Lung (tissue), 12 donors: ENCODE data around the gene ATP13A5. TPM values are rescaled to one million over a fixed set of nuclear protein-coding genes. Genes with fewer than 3 reads are reported as not detected.

Source experiments
- ATAC-seq: fragments of 200-7000 bp; cut with Tn5 transposase; one replicate; pipeline ENCODE4 v1.9.1; 2020; ENCODE audit warnings: moderate number of reproducible peaks; ENCODE audit not compliant: insufficient read depth, low FRiP score
- DNase-seq, 3 donors: peaks; one replicate each; pipeline ENCODE4 v3.0.0-alpha.2; 2013 to 2017
- H3K27ac ChIP-seq, 2 donors: one replicate each; pipeline ENCODE4 v1.5.1; 2013; ENCODE audit warnings: mild to moderate bottlenecking in 2 of 2, moderate library complexity in 2 of 2, control low read depth in 1 of 2, inconsistent platforms in 1 of 2, low read depth in 1 of 2, low read length in 1 of 2
- H3K27me3 ChIP-seq, 3 donors: one replicate each; pipeline ENCODE4 v1.5.1; 2013; ENCODE audit warnings: low read length in 2 of 3; ENCODE audit not compliant: control insufficient read depth in 3 of 3, insufficient read depth in 3 of 3
- H3K36me3 ChIP-seq, 4 donors: one replicate each; pipeline ENCODE4 v1.5.1; 2013; ENCODE audit warnings: low read length in 4 of 4, mild to moderate bottlenecking in 1 of 4, moderate library complexity in 1 of 4; ENCODE audit not compliant: control insufficient read depth in 4 of 4, insufficient read depth in 4 of 4
- H3K4me1 ChIP-seq, 5 donors: one replicate each; pipeline ENCODE4 v1.5.1; 2013; ENCODE audit warnings: low read length in 5 of 5, mild to moderate bottlenecking in 2 of 5, moderate library complexity in 1 of 5; ENCODE audit not compliant: control insufficient read depth in 5 of 5, insufficient read depth in 5 of 5
- H3K4me3 ChIP-seq: one replicate; pipeline ENCODE4 v1.5.1; 2013; ENCODE audit warnings: mild to moderate bottlenecking, control low read depth, moderate library complexity
- H3K9ac ChIP-seq, 2 donors: one replicate each; pipeline ENCODE4 v1.5.1; 2013; ENCODE audit warnings: low read length in 2 of 2, control low read depth in 1 of 2; ENCODE audit not compliant: insufficient read depth in 1 of 2
- H3K9me3 ChIP-seq, 4 donors: one replicate each; pipeline ENCODE4 v1.5.1; 2013; ENCODE audit warnings: low read length in 3 of 4, mild to moderate bottlenecking in 1 of 4, moderate library complexity in 1 of 4; ENCODE audit not compliant: control insufficient read depth in 4 of 4, insufficient read depth in 3 of 4
- CTCF ChIP-seq: IDR thresholded peaks from 2 replicates; pipeline ENCODE4 v1.5.1; 2012; ENCODE audit warnings: mild to moderate bottlenecking; ENCODE audit errors: control extremely low read depth, extremely low read depth
- WGBS, 2 donors: extraction: QIAGEN DNeasy Blood & Tissue Kit; methylation state at CpG; one replicate each; pipeline ENCODE4 v1.1.7; 2013; 5-methylcytosine and 5-hydroxymethylcytosine counted together
- polyA plus RNA-seq, 2 donors: library from polyadenylated mRNA; stranded (reverse); fragments of 200-250 nt; gene quantifications; one replicate each; pipeline ENCODE4 v1.2.1, GENCODE V29; 2013
- total RNA-seq, 2 donors: library from RNA; depleted of rRNA in 1 of 2; stranded (reverse); fragments of >200 nt in 1 of 2; gene quantifications; one replicate each; pipeline ENCODE4 v1.2.1, GENCODE V29; 2014 to 2021
- donor health status: control.
- donor health status: control.
- donor health status: Bipolar disorder and iron deficiency.
- donor health status: healthy.
- donor health status: DM: yes; HTN: yes; CAD: no.

ATP13A5 gene
- total and polyA plus RNA-seq, 4 donors, result 0.34 to 1.2 (median 1.1) TPM

DNA sequence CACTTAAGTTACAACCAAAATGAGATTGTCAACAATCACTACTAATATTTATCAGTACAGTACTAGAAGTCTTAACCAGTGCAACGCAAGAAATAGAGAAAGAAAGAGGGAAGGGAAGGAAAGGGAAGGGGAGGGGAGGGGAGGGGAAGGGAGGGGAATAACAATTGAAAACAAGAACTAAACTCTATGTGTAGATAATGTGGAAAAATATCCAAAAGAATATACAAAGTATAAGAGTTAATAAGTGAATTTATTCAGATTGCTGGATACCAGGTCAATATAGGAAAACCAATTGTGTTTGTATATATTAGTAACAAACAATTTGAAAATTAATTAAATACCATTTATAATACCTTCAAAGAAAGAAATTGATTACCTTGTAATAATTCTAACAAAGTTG, 10.7 kb downstream of the ATP13A5 start:
- no peak for TF ChIP-seq CTCF
- no peaks in the 10 kb centered on the region for H3K4me1 ChIP-seq
- WGBS, 2 donors, result 33 to 46% methylated on average over 1 of the region's 1 CpG
- no peak overlapping the region for H3K4me3 ChIP-seq
- no peaks in the 10 kb centered on the region for H3K27me3 ChIP-seq
- H3K36me3 ChIP-seq, result no peaks in the 10 kb centered on the region
- H3K9me3 ChIP-seq, result no peaks in the 10 kb centered on the region
- ATAC-seq (no peak), DNase-seq (no peak)
- H3K9ac ChIP-seq, result no peak overlapping the region
- H3K27ac ChIP-seq, result no peak overlapping the region

GRCh38 chr3:193357291-193357690, 21.3 kb downstream of the ATP13A5 start:
- Histone ChIP-seq H3K36me3 (no peaks in the 10 kb centered on the region), H3K9me3 (no peaks in the 10 kb centered on the region), H3K4me3 (no peak overlapping the region), H3K27me3 (no peaks in the 10 kb centered on the region), H3K9ac (no peak overlapping the region), H3K4me1 (no peaks in the 10 kb centered on the region), H3K27ac (no peak overlapping the region)
- WGBS, 2 donors, result 86 to 90% methylated on average over 3 of the region's 3 CpGs
- DNase-seq, result no peak
- no peak for ATAC-seq
- TF ChIP-seq CTCF, result no peak

- 61 to 79% methylated on average over 5 of the region's 5 CpGs for WGBS, 2 donors
These were observed 24.1 kb downstream of the ATP13A5 start for GRCh38 chr3:193354423-193354822.

More at GRCh38 chr3:193354423-193354822, 24.1 kb downstream of the ATP13A5 start:
- TF ChIP-seq CTCF, result no peak
- Histone ChIP-seq H3K9me3 (no peaks in the 10 kb centered on the region), H3K27ac (no peak overlapping the region), H3K4me3 (no peak overlapping the region), H3K36me3 (no peaks in the 10 kb centered on the region), H3K9ac (no peak overlapping the region), H3K4me1 (peaks cover 0 to 4% (median 0%) of the 10 kb centered on the region in 5 donors), H3K27me3 (no peaks in the 10 kb centered on the region)
- no peak for DNase-seq
- no peak for ATAC-seq
